IMR-90 (cell line): ENCODE data around the gene PHKB. TPM values are rescaled to one million over a fixed set of nuclear protein-coding genes. Genes with fewer than 3 reads are reported as not detected.

Experiments used
- ATAC-seq: fragments of 200-7000 bp; cut with Tn5 transposase; 2 replicates; pipeline ENCODE4 v1.9.1; 2020; ENCODE audit warnings: low read depth, mild to moderate bottlenecking, moderate library complexity
- BruUV-seq: library from RNA; stranded (reverse); fragments of 400-500 nt; replicated peaks from 2 replicates; lab custom pipeline; 2021; lab: Mats Ljungman, UMichigan
- CTCF ChIA-PET: fragments of 300-600 bp; formaldehyde crosslinking; extraction: SDS; loops from one replicate; lab custom pipeline; 2021; ENCODE audit warnings: antibody characterized with exemption; lab: Yijun Ruan, JAX
- POLR2A ChIA-PET: fragments of 300-600 bp; sonication (Branson Sonifier 250); formaldehyde crosslinking; loops from one replicate; lab custom pipeline; 2022; ENCODE audit warnings: antibody characterized with exemption; ENCODE audit not compliant: unreplicated experiment; lab: Charles Lee
- DNase-seq: peaks from one replicate; pipeline ENCODE4 v3.0.0; 2013
- H2AFZ ChIP-seq: replicated peaks from 2 replicates; pipeline ENCODE3; 2013; ENCODE audit warnings: low read length, mild to moderate bottlenecking; ENCODE audit not compliant: poor library complexity
- H2AK5ac ChIP-seq: 2 replicates; pipeline ENCODE4 v1.6.1; 2013; ENCODE audit warnings: low read depth, low read length, inconsistent platforms
- H2AK9ac ChIP-seq: replicated peaks from 2 replicates; pipeline ENCODE3; 2013; ENCODE audit warnings: mild to moderate bottlenecking, low read depth, low read length, moderate library complexity; ENCODE audit not compliant: poor library complexity
- H2BK120ac ChIP-seq: 2 replicates; pipeline ENCODE4 v1.6.1; 2013; ENCODE audit warnings: low read depth, low read length, inconsistent platforms
- H2BK15ac ChIP-seq: 3 replicates; pipeline ENCODE4 v1.6.1; 2013; ENCODE audit warnings: low read depth, low read length, inconsistent platforms
- H2BK20ac ChIP-seq: 2 replicates; pipeline ENCODE4 v1.6.1; 2013; ENCODE audit warnings: low read depth, mild to moderate bottlenecking, inconsistent platforms, low read length, moderate library complexity
- H2BK5ac ChIP-seq: 2 replicates; pipeline ENCODE4 v1.6.1; 2013; ENCODE audit warnings: mild to moderate bottlenecking, low read depth, low read length, inconsistent platforms; ENCODE audit not compliant: poor library complexity, severe bottlenecking
- H3K14ac ChIP-seq: replicated peaks from 2 replicates; pipeline ENCODE4 v1.6.1; 2013; ENCODE audit warnings: low read depth, low read length, inconsistent platforms
- H3K18ac ChIP-seq: 2 replicates; pipeline ENCODE4 v1.6.1; 2013; ENCODE audit warnings: low read depth, low read length, control low read depth
- H3K23ac ChIP-seq: 2 replicates; pipeline ENCODE4 v1.6.1; 2013; ENCODE audit warnings: low read depth, low read length, inconsistent platforms
- H3K27ac ChIP-seq: 2 replicates; pipeline ENCODE4 v1.5.1; 2013; ENCODE audit warnings: mild to moderate bottlenecking, control low read depth, low read length; ENCODE audit not compliant: insufficient read depth
- H3K27me3 ChIP-seq: 2 replicates; pipeline ENCODE4 v1.6.1; 2013; ENCODE audit warnings: low read length; ENCODE audit not compliant: control insufficient read depth, insufficient read depth
- H3K36me3 ChIP-seq: 2 replicates; pipeline ENCODE4 v1.6.1; 2013; ENCODE audit warnings: low read length, mixed read lengths; ENCODE audit not compliant: control insufficient read depth, insufficient read depth
- H3K4ac ChIP-seq: 2 replicates; pipeline ENCODE4 v1.6.1; 2013; ENCODE audit warnings: low read depth, low read length, inconsistent platforms
- H3K4me1 ChIP-seq: 2 replicates; pipeline ENCODE4 v1.6.1; 2013; ENCODE audit warnings: low read length, mixed read lengths; ENCODE audit not compliant: control insufficient read depth, insufficient read depth
- H3K4me2 ChIP-seq: 2 replicates; pipeline ENCODE4 v1.6.1; 2013; ENCODE audit warnings: low read depth, mild to moderate bottlenecking, control low read depth, low read length, moderate library complexity
- H3K4me3 ChIP-seq: 2 replicates; pipeline ENCODE4 v1.5.1; 2013; ENCODE audit warnings: low read depth, mild to moderate bottlenecking, control low read depth, low read length, moderate library complexity; ENCODE audit not compliant: insufficient read depth
- H3K56ac ChIP-seq: 2 replicates; pipeline ENCODE4 v1.6.1; 2013; ENCODE audit warnings: low read length, inconsistent platforms; ENCODE audit not compliant: insufficient read depth; ENCODE audit errors: extremely low read depth
- H3K79me1 ChIP-seq, 2 experiments: 2 replicates each; pipeline ENCODE4 v1.6.1; 2013; ENCODE audit warnings: low read length in 2 of 2, inconsistent platforms in 1 of 2, low read depth in 1 of 2
- H3K9ac ChIP-seq: 2 replicates; pipeline ENCODE4 v1.6.1; 2013; ENCODE audit warnings: low read depth, low read length, control low read depth
- H3K9me1 ChIP-seq: 2 replicates; pipeline ENCODE4 v1.6.1; 2013; ENCODE audit warnings: low read length, inconsistent platforms; ENCODE audit not compliant: insufficient read depth
- H3K9me3 ChIP-seq: 2 replicates; pipeline ENCODE4 v1.6.1; 2013; ENCODE audit warnings: low read length; ENCODE audit not compliant: control insufficient read depth, insufficient read depth
- H4K20me1 ChIP-seq: 2 replicates; pipeline ENCODE4 v1.6.1; 2013; ENCODE audit warnings: low read length, inconsistent platforms; ENCODE audit not compliant: insufficient read depth
- H4K5ac ChIP-seq: 2 replicates; pipeline ENCODE4 v1.6.1; 2013; ENCODE audit warnings: mild to moderate bottlenecking, low read depth, low read length, control low read depth
- H4K8ac ChIP-seq, 2 experiments: 2 replicates each; pipeline ENCODE4 v1.6.1; 2013; ENCODE audit warnings: low read depth in 2 of 2, low read length in 2 of 2, control low read depth in 1 of 2, inconsistent platforms in 1 of 2
- H4K91ac ChIP-seq: 2 replicates; pipeline ENCODE4 v1.6.1; 2013; ENCODE audit warnings: low read depth, low read length, inconsistent platforms; ENCODE audit not compliant: insufficient read depth
- BHLHE40 ChIP-seq: fragments of 150-350 bp; IDR thresholded peaks from 2 replicates; pipeline ENCODE4 v1.6.1; 2016; ENCODE audit warnings: mild to moderate bottlenecking, low read depth, low read length
- CEBPB ChIP-seq: IDR thresholded peaks from 2 replicates; pipeline ENCODE4 v1.6.1; 2012; ENCODE audit warnings: low read depth, low read length, improper control_type of control experiment
- CHD1 ChIP-seq: IDR thresholded peaks from 2 replicates; pipeline ENCODE4 v1.6.1; 2012; ENCODE audit warnings: low read depth, low read length, improper control_type of control experiment
- CTCF ChIP-seq: conservative IDR thresholded peaks from 2 replicates; pipeline ENCODE4 v1.5.1; 2012; ENCODE audit warnings: mild to moderate bottlenecking, low read depth, low read length, improper control_type of control experiment
- ELK1 ChIP-seq: fragments of 150-350 bp; IDR thresholded peaks from 2 replicates; pipeline ENCODE4 v1.6.1; 2016; ENCODE audit warnings: low read depth, mild to moderate bottlenecking, low read length, moderate library complexity, borderline replicate concordance
- FOS ChIP-seq: fragments of 150-350 bp; IDR thresholded peaks from 2 replicates; pipeline ENCODE4 v1.6.1; 2016; ENCODE audit warnings: low read depth, low read length
- MAFK ChIP-seq: IDR thresholded peaks from 2 replicates; pipeline ENCODE4 v1.6.1; 2012; ENCODE audit warnings: low read depth, low read length, improper control_type of control experiment
- MAZ ChIP-seq: IDR thresholded peaks from 2 replicates; pipeline ENCODE4 v1.6.1; 2012; ENCODE audit warnings: low read depth, mild to moderate bottlenecking, low read length, improper control_type of control experiment, moderate library complexity, borderline replicate concordance
- MXI1 ChIP-seq: IDR thresholded peaks from 2 replicates; pipeline ENCODE4 v1.6.1; 2012; ENCODE audit warnings: low read depth, mild to moderate bottlenecking, low read length, moderate library complexity, borderline replicate concordance
- NFE2L2 ChIP-seq: fragments of 150-350 bp; IDR thresholded peaks from 2 replicates; pipeline ENCODE4 v1.6.1; 2016; ENCODE audit warnings: low read depth, mild to moderate bottlenecking, low read length
- POLR2A ChIP-seq: IDR thresholded peaks from 2 replicates; pipeline ENCODE4 v1.6.1; 2012; ENCODE audit warnings: mild to moderate bottlenecking, low read depth, low read length
- RAD21 ChIP-seq: IDR thresholded peaks from 2 replicates; pipeline ENCODE4 v1.6.1; 2012; ENCODE audit warnings: low read length, improper control_type of control experiment
- RCOR1 ChIP-seq: IDR thresholded peaks from 2 replicates; pipeline ENCODE4 v1.6.1; 2012; ENCODE audit warnings: mild to moderate bottlenecking, low read length, improper control_type of control experiment; ENCODE audit not compliant: insufficient replicate concordance
- RFX5 ChIP-seq: IDR thresholded peaks from 2 replicates; pipeline ENCODE4 v1.8.0; 2012; ENCODE audit warnings: low read depth, mild to moderate bottlenecking, low read length, moderate library complexity
- SMC3 ChIP-seq: fragments of 150-350 bp; IDR thresholded peaks from 2 replicates; pipeline ENCODE4 v1.6.1; 2016; ENCODE audit warnings: low read depth, mild to moderate bottlenecking, antibody characterized with exemption, low read length, moderate library complexity
- USF2 ChIP-seq: fragments of 150-350 bp; IDR thresholded peaks from 2 replicates; pipeline ENCODE4 v1.6.1; 2017; ENCODE audit warnings: mild to moderate bottlenecking, antibody characterized with exemption, low read length, low read depth
- WGBS, 2 experiments: methylation state at CpG; one replicate each; pipeline versions ENCODE4 v1.1.5 to v1.1.7; 2013; ENCODE audit warnings: missing lambda C conversion rate in 2 of 2; ENCODE audit not compliant: insufficient read length in 1 of 2; ENCODE audit errors: extremely low coverage in 2 of 2; 5-methylcytosine and 5-hydroxymethylcytosine counted together
- dilution Hi-C: fragments of 300-500 bp; cut with HindIII; formaldehyde crosslinking; loops from one replicate; pipeline ENCODE4 v1.14.3; 2018; ENCODE audit warnings: low sequenced_read_pairs; ENCODE audit not compliant: unreplicated experiment
- in situ Hi-C: fragments of 300-500 bp; cut with MboI; formaldehyde crosslinking; loops from 3 replicates; pipeline ENCODE4 v1.14.3; 2019; ENCODE audit warnings: low sequenced_read_pairs, inconsistent platforms, mixed read lengths
- intact Hi-C: fragments of 100-400 bp; cut with micrococcal nuclease; formaldehyde crosslinking; loops from 2 replicates; pipeline ENCODE4 v1.10.0; 2022
- polyA plus RNA-seq, 3 experiments: library from polyadenylated mRNA; depleted of rRNA; stranded (reverse); fragments of >200 nt; gene quantifications; 2 replicates each; pipeline ENCODE4 v1.2.3, GENCODE V29; 2012; ENCODE audit warnings: low replicate concordance in 1 of 3
- total RNA-seq: library from RNA; depleted of rRNA; stranded (reverse); fragments of >200 nt; gene quantifications from 2 replicates; pipeline ENCODE4 v1.2.3, GENCODE V29; 2012

PHKB gene
- total and polyA plus RNA-seq, 2 of the 4 experiments (the other 2 are of a cell fraction): 24.2 to 58.6 TPM

- Histone ChIP-seq H4K5ac (no peak overlapping the region), H2AK5ac (no peak overlapping the region), H3K18ac (no peak overlapping the region), H3K56ac (no peak overlapping the region), H4K91ac (no peak overlapping the region), H3K4ac (no peak overlapping the region), H2BK120ac (no peak overlapping the region), H3K4me1 (peaks cover 7% of the 10 kb centered on the region; the same call in 1 of the 2 replicates), H3K27ac (no peak overlapping the region), H4K8ac (no peak overlapping the region), H3K4me3 (no peak overlapping the region), H3K4me2 (no peak overlapping the region), H3K79me1 (peaks cover 0 to 9% of the 10 kb centered on the region in 2 experiments; a peak in 2 of 4 replicates), H2AFZ (no peak overlapping the region), H3K36me3 (peaks cover 5% of the 10 kb centered on the region), H3K23ac (no peak overlapping the region), H2BK20ac (no peak overlapping the region), H3K14ac (no peak overlapping the region), H2AK9ac (no peak overlapping the region), H3K9me1 (0 out of 2 replicates have a peak, but pooled peaks cover 2% of the 10 kb centered on the region), H4K20me1 (no peaks in the 10 kb centered on the region), H3K9ac (no peak overlapping the region), H2BK5ac (no peak overlapping the region), H2BK15ac (no peak overlapping the region), H3K27me3 (no peaks in the 10 kb centered on the region), H3K9me3 (no peaks in the 10 kb centered on the region)
- ATAC-seq (no peak), DNase-seq (no peak)
- intact Hi-C loops (no loop called here), dilution Hi-C loops (no loop called here), in situ Hi-C loops (no loop called here)
- CTCF ChIA-PET: no interaction called here
- TF ChIP-seq MXI1 (no peak), POLR2A (no peak), NFE2L2 (no peak), CHD1 (no peak), CEBPB (no peak), MAFK (no peak), SMC3 (no peak), RFX5 (no peak), USF2 (no peak), ELK1 (no peak), RAD21 (no peak), BHLHE40 (no peak), RCOR1 (no peak), CTCF (no peak), FOS (no peak), MAZ (no peak)
- POLR2A ChIA-PET: no interaction called here
- no TSS peak for BruUV-seq
- WGBS, 2 experiments: no CpG with 5 or more reads among the region's 3 CpGs
Observed at GRCh38 chr16:47640661-47641060, 179.5 kb downstream of the PHKB start.
